Adrenal gland (tissue), 5 donors: ENCODE measurements around the gene TICAM2.

Experiments
- CTCF ChIP-seq, 6 experiments: fragments of 450-650 bp in 4 of 6; fragments of 200-600 bp in 2 of 6; sonication (generic) in 1 of 6; IDR thresholded peaks; 1 replicate in 5 of 6; 2 replicates in 1 of 6; pipeline versions ENCODE4 v1.5.1 to v1.8.0; 2016 to 2021; ENCODE audit warnings: antibody characterized with exemption in 6 of 6, mild to moderate bottlenecking in 2 of 6, moderate library complexity in 1 of 6
- POLR2A ChIP-seq, 2 donors: fragments of 450-650 bp; IDR thresholded peaks; one replicate each; pipeline ENCODE4 v1.6.1; 2017; ENCODE audit warnings: antibody characterized with exemption in 2 of 2, mild to moderate bottlenecking in 2 of 2, moderate library complexity in 1 of 2
- donor health status: DM: no; HTN: no; CAD: no.

GRCh38 chr5:115531787-115532367 is 70.4 kb downstream of the TICAM2 start:
- TF ChIP-seq CTCF (IDR thresholded peaks at IDR 0.05) = no peak
- TF ChIP-seq POLR2A (IDR thresholded peaks at IDR 0.05) = no peak
